Right lobe of liver (tissue), 6 donors: ENCODE data around the gene PGS1. TPM values are rescaled to one million over a fixed set of nuclear protein-coding genes. Genes with fewer than 3 reads are reported as not detected.

Source experiments
- ATAC-seq, 4 donors: fragments of 200-7000 bp; cut with Tn5 transposase; one replicate each; pipeline ENCODE4 v1.9.1; 2020; ENCODE audit warnings: mild to moderate bottlenecking in 4 of 4, moderate library complexity in 4 of 4
- DNase-seq, 3 donors: peaks; one replicate each; pipeline ENCODE4 v3.0.0-alpha.2; 2020
- H3K27ac ChIP-seq, 3 donors: fragments of 200-600 bp; one replicate each; pipeline ENCODE4 v1.8.0; 2022
- H3K27me3 ChIP-seq, 2 donors: fragments of 200-600 bp; one replicate each; pipeline ENCODE4 v1.8.0; 2022
- H3K36me3 ChIP-seq, 4 donors: fragments of 200-600 bp; sonication (generic) in 1 of 4; one replicate each; pipeline versions ENCODE4 v1.5.1 to v1.8.0; 2017 to 2022; ENCODE audit warnings: control low read depth in 1 of 4
- H3K4me1 ChIP-seq, 4 donors: fragments of 200-600 bp; sonication (generic) in 1 of 4; one replicate each; pipeline versions ENCODE4 v1.5.1 to v1.8.0; 2017 to 2022; ENCODE audit warnings: control low read depth in 1 of 4
- H3K4me3 ChIP-seq, 3 donors: fragments of 200-600 bp; one replicate each; pipeline ENCODE4 v1.8.0; 2022
- H3K9me3 ChIP-seq, 4 donors: fragments of 200-600 bp; sonication (generic) in 1 of 4; one replicate each; pipeline versions ENCODE4 v1.5.1 to v1.8.0; 2017 to 2022; ENCODE audit warnings: control low read depth in 1 of 4
- POLR2A ChIP-seq: fragments of 450-650 bp; IDR thresholded peaks from one replicate; pipeline ENCODE4 v1.6.1; 2017; ENCODE audit warnings: antibody characterized with exemption, mild to moderate bottlenecking
- WGBS: methylation state at CpG from one replicate; pipeline ENCODE4 v1.1.6; 2018; ENCODE audit warnings: low coverage, low lambda C conversion rate; ENCODE audit not compliant: insufficient coverage; ENCODE audit errors: missing lambda C conversion rate; 5-methylcytosine and 5-hydroxymethylcytosine counted together
- intact Hi-C, 2 donors: fragments of 100-400 bp; cut with DNase I; formaldehyde crosslinking; loops; one replicate each; pipeline versions ENCODE4 v1.11.2 to v1.14.1; 2022
- total RNA-seq, 6 experiments: library from RNA; depleted of rRNA in 2 of 6; stranded (reverse); fragments of >200 nt in 2 of 6; fragmentation: NEBNext Ultra II Directional in 3 of 6; extraction: Animal tissue kit (Norgen Biotek cat#: 25700) in 3 of 6; gene quantifications; one replicate each; pipeline versions ENCODE4 v1.1.0 to v1.2.4, GENCODE V29; 2016 to 2023
- TF ChIP-seq, protein P1 (sequence below), 4 donors: fragments of 200-600 bp in 3 of 4; fragments of 450-650 bp in 1 of 4; IDR thresholded peaks; one replicate each; pipeline versions ENCODE4 v1.5.1 to v1.8.0; 2016 to 2022; ENCODE audit warnings: antibody characterized with exemption in 4 of 4, mild to moderate bottlenecking in 2 of 4
- donor health status: DM: no; HTN: yes; CAD: no.
- donor health status: DM: no; HTN: no; CAD: no.
- donor health status: DM: no; HTN: no; CAD: no.
- donor health status: DM: no; HTN: yes; CAD: no.
- donor health status: DM: no; HTN: yes; CAD: no.

PGS1 gene
- total RNA-seq, 6 experiments from 2014 or later, result 8.8 to 17.5 (median 13.4) TPM

DNA sequence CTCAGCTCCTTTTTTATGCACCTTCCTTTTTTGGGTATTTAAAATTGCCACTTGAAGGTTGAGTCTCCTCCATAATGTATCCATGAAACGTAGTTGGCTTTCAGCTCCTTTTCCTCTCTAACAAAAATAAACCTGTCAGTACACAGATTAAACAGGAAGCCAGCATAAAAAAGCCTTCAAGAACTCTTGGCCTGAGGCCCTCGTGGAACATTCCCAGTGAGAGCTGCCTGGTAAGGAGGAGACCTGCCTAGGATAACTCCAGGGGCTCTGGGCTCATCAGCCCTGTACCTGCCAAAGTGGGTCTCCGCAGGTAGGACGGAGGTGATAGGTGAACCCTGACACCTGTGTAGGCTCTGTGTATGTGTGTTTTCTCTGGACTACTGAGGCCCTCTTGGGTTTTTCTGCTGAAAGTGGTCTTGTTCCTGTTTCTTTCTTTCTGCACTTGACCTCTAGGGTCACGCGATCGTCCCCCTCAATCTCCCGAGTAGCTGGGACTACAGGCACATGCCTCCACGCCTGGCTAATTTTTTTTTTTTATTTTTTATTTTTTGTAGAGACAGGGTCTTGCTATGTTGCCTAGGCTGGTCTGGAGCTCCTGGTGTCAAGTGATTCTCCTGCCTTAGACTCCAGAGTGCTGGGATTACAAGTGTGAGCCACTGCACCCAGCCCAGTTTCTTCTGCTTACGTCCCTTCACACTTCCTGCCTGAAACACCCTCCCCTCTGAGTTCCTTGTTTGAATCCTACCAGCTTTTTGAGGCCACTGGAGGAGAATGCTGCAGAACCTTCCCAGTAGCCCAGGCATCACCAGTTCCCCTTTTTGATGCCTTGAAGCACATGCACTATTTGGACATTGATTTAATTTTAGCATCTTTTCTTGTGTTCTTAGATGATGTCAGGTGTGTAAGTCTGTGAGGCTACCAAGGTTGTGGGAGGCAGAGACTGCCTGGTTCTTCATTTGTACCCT, 9.8 kb downstream of the PGS1 start:
- Histone ChIP-seq H3K36me3 (peaks cover 0 to 5% (median 0%) of the 10 kb centered on the region in 4 donors), H3K9me3 (no peaks in the 10 kb centered on the region), H3K27ac (peak overlapping the region; percentile 62 to 95 (median 79)), H3K4me1 (peaks cover 0 to 16% (median 5%) of the 10 kb centered on the region in 4 donors), H3K4me3 (no peak overlapping the region), H3K27me3 (no peaks in the 10 kb centered on the region)
- DNase-seq (no peak), ATAC-seq (peak; percentile 24 to 63 (median 44))
- WGBS, result 73% methylated on average over 10 of the region's 10 CpGs
- TF ChIP-seq POLR2A, result peak; percentile 29
- TF ChIP-seq, protein P1, sequence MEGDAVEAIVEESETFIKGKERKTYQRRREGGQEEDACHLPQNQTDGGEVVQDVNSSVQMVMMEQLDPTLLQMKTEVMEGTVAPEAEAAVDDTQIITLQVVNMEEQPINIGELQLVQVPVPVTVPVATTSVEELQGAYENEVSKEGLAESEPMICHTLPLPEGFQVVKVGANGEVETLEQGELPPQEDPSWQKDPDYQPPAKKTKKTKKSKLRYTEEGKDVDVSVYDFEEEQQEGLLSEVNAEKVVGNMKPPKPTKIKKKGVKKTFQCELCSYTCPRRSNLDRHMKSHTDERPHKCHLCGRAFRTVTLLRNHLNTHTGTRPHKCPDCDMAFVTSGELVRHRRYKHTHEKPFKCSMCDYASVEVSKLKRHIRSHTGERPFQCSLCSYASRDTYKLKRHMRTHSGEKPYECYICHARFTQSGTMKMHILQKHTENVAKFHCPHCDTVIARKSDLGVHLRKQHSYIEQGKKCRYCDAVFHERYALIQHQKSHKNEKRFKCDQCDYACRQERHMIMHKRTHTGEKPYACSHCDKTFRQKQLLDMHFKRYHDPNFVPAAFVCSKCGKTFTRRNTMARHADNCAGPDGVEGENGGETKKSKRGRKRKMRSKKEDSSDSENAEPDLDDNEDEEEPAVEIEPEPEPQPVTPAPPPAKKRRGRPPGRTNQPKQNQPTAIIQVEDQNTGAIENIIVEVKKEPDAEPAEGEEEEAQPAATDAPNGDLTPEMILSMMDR (IDR thresholded peaks at IDR 0.05), result no peak
- intact Hi-C loops, result no loop called here

DNA sequence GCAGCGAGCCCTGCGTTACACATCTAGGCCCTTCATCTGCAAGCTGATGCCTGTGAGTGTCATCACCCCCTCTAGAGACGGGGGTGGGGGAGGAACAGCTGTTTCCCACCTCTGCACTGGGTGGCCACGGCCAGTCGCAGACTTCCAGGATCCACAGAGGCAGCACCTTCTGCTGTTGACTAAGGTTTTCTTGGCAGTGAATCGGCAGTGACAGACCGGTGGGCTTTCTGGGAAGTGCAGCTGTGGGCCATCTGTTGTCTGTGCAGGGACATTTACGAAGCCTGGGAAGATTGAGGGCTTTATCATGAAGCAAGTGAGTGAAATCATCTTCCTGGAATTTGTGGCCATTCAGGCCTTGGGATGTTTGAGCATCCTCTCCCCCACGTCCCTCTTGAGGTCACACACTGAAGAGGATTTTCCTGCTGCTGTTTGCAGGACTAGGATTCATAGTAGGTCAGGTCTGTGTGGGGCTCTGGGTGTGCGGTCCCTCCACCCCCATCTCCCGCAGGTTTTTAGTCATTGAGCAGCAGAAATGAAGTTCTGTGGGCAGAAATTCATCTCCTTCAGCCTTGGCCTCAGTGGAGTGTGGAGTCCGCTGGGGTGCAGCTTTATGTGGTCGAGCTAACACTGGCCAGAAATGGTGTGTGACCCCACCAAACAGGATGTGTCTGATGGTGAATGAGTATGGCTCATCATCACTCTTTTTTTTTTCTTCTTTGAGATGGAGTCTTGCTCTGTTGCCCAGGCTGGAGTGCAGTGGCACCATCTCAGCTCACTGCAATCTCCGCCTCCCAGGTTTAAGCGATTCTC, 12.0 kb downstream of the PGS1 start:
- TF ChIP-seq, protein P1 (IDR thresholded peaks at IDR 0.05), result no peak
- TF ChIP-seq POLR2A, result no peak
- Histone ChIP-seq H3K27ac (peak overlapping the region in 1 of 3 donors; percentile 44), H3K4me3 (no peak overlapping the region), H3K4me1 (peaks cover 0 to 5% (median 1%) of the 10 kb centered on the region in 4 donors), H3K9me3 (no peaks in the 10 kb centered on the region), H3K27me3 (no peaks in the 10 kb centered on the region), H3K36me3 (peaks cover 0 to 8% (median 0%) of the 10 kb centered on the region in 4 donors)
- intact Hi-C loops, result no loop called here
- WGBS, result 59% methylated on average over 12 of the region's 15 CpGs
- ATAC-seq, result peak in 3 of 4 donors; percentile 11 to 47 (median 44)
- peak in 1 of 3 donors; percentile 41 for DNase-seq

DNA sequence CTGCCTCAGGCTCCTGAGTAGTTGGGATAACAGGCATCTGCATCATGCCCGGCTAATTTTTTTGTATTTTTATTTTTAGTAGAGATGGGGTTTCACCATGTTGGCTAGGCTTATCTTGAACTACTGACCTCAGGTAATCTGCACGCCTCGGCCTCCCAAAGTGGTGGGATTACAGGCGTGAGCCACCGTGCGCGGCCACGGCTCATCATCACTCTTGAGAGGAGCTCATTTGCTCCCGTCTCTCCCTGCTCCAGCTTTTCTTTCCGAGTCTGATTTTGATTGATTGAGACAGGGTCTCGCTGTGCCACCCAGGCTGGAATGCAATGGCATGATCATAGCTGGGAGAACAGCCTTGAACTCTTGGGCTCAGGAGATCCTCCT, 12.6 kb downstream of the PGS1 start:
- 96% methylated on average over 10 of the region's 11 CpGs for WGBS
- H3K27ac ChIP-seq, result peak overlapping the region in 1 of 3 donors; percentile 44
- no peaks in the 10 kb centered on the region for H3K9me3 ChIP-seq
- H3K4me1 ChIP-seq, result peaks cover 0 to 9% (median under 1%) of the 10 kb centered on the region in 4 donors
- peaks cover 0 to 8% (median 0%) of the 10 kb centered on the region in 4 donors for H3K36me3 ChIP-seq
- ATAC-seq, result no peak
- intact Hi-C loops, result no loop called here
- TF ChIP-seq, protein P1 (IDR thresholded peaks at IDR 0.05), result no peak
- no peak for TF ChIP-seq POLR2A
- H3K4me3 ChIP-seq, result no peak overlapping the region
- H3K27me3 ChIP-seq, result no peaks in the 10 kb centered on the region
- no peak for DNase-seq

- peaks cover 0 to 8% (median 0%) of the 10 kb centered on the region in 4 donors for H3K36me3 ChIP-seq
- 82% methylated on average over 4 of the region's 4 CpGs for WGBS
- no peak for TF ChIP-seq POLR2A
- TF ChIP-seq, protein P1 (IDR thresholded peaks at IDR 0.05), result no peak
- intact Hi-C loops, result no loop called here
- DNase-seq (no peak), ATAC-seq (no peak)
- H3K27ac ChIP-seq, result peak overlapping the region in 1 of 3 donors; percentile 44
- H3K4me1 ChIP-seq, result peaks cover 0 to 15% (median 7%) of the 10 kb centered on the region in 4 donors
- H3K27me3 ChIP-seq, result no peaks in the 10 kb centered on the region
- H3K4me3 ChIP-seq, result no peak overlapping the region
- no peaks in the 10 kb centered on the region for H3K9me3 ChIP-seq
Measured at GRCh38 chr17:78391843-78392242, 13.4 kb downstream of the PGS1 start.
